HG02759 (cell line): Measurements from ENCODE around the gene PRKD1.
"Not testable (repeated sequence)": the region's sequence is repeated elsewhere in the genome, so short reads cannot be mapped to it uniquely, and the experiment has no call there.

Experiments
- ATAC-seq: cut with Tn5 transposase; IDR thresholded peaks from one replicate; pipeline ENCODE4 v1.9.1; 2021; ENCODE audit warnings: mild to moderate bottlenecking, moderate library complexity; ENCODE audit not compliant: unreplicated experiment

PRKD1 gene

GRCh38 chr14:29905543-29905942, 22.1 kb downstream of the PRKD1 start:
- ATAC-seq: no peak

GRCh38 chr14:29900609-29901350, 26.9 kb downstream of the PRKD1 start:
- ATAC-seq: no peak

GRCh38 chr14:29898470-29898869, 29.2 kb downstream of the PRKD1 start:
- no peak for ATAC-seq

DNA sequence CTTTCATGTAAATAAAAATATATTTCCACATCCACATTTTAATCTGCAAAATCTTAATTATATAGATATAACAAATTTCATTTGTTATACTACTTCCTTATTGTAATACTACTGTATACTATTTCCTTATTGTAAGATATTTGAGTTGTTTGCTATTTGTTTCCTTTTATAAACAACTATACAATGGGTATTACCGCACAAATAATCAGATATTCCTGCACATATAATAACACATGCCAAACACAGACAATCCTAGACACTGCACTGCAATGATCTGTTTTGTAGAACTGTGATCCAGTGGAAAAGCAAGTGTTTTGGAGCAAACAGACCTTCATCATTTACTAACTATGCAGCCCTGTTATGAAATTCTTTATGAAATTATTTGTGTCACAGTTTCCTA, 30.5 kb downstream of the PRKD1 start:
- ATAC-seq: no peak

DNA sequence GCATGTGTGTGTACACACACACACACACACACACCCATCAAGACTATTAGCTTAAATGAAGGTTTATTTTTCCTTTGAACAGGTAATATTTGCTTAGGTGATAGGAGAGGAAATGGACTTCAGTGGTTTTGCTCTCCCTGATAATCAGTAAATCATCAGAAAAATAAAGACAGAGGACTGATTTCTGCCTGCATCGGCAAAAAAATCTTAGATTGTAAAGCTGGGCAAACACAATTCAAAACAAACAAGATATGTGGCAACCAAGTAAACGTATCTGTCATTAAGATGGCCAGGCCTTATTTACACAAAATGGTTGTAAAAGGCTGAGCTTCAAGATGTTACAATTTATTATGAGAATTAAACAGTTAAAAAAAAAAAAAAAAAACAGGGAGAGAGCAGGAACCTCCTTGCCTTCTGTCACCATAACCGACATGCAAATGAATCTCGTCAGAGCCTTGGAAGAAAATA, 31.3 kb downstream of the PRKD1 start:
- ATAC-seq: no peak

- ATAC-seq: no peak
Observed at GRCh38 chr14:29895591-29896083, 32.0 kb downstream of the PRKD1 start.

DNA sequence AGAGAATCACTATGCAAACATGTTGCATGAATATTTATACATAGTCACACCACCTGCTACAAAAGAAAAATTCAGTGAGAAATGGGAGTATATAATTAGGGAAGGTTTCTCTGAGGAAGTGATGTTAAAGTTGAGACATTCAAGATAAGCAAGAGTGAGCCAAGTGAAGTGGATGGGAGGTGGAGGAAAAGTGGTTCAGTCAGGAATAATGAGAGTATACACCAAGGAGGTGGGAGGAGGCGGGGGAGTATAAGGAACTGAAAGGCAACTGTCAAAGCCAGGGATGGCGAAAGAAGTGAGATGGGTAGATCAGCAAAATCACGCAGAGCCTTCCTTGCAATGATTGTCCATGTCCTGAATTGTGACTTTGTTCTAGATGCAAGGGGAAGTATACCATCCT, 33.7 kb downstream of the PRKD1 start:
- ATAC-seq: no peak

DNA sequence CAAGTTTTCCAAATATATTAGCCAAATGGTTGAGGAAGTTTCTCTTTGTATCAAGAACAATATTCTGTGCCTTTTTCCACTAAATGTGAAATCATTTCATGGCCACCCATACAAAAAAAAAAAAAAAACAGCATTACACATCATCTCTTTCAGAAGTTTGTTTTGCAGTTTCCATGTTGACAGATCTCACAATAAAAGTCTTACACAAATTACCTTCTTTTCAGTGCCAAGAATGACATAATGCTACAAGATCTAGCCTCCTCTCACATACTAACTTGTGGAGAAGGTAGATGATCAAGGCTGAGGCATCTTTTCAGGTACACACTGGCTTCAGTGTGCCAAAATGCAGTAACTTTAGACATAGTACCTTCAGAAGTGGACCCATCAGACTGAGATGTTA, 35.3 kb downstream of the PRKD1 start:
- ATAC-seq: no peak

GRCh38 chr14:29885988-29886387, 41.7 kb downstream of the PRKD1 start:
- ATAC-seq: no peak

DNA sequence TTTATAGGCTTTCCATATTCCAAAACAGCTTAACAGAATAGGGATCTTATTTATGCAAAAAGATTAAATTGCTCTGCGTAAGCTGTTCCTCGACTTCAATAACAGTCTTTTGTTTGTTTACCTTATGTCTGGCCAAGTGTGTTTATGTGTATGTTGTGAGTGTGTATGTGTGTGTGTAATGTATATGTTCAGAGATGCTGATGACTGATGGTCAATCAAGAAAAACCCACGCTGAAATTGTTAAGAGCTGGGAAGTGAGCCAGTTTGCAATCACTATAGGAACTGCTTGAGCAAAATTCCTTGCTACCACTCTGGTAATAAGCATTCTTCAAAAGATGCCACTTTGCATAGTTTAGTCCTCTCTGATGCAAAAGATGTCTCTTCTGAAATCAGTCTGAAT, 59.6 kb downstream of the PRKD1 start:
- ATAC-seq: no peak

- ATAC-seq: no peak
Observed at GRCh38 chr14:29865299-29865698, 62.3 kb downstream of the PRKD1 start.

- no peak for ATAC-seq
Observed at GRCh38 chr14:29861996-29862395, 65.7 kb downstream of the PRKD1 start.

GRCh38 chr14:29858299-29858698, 69.3 kb downstream of the PRKD1 start:
- ATAC-seq: peak; percentile 90

DNA sequence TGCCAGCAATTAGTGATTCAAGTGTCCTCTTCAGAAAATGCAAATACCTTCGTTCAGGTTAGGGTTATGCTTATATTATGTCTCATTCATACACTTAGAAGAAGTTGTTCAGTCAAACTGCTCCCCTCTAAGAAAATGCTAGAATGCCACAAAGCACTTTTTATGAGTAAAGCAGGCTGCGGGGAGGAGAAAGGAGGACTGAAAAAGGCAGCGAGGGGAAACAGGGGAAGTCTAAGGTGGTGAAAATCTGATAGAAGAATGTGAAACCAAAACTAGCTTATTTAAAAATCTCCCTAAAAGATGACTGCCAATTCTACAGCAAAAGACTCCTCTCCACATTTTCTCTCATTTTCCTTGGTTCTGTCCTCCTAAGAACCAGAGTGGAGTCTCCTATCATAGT, 70.1 kb downstream of the PRKD1 start:
- ATAC-seq: peak; percentile 72

DNA sequence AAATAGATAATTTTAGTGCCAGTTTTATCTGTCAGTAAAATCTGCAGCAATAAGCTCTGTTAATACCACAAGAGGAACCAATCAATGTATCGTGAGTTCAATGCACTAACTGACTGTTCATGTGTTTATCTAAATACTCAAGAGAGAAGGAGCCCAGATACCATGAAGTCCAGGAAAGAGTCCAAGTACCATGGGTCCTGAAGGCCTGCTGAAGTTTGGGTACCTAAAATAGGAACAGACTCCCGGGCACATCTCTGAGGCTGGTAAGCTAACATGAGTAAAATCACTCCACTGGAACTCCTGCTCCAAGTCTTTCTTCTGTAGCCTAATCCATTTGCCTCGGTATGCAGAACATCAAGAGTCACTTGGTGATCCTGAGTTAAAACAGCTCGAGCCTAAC, 71.1 kb downstream of the PRKD1 start:
- ATAC-seq: no peak

- ATAC-seq: not testable (repeated sequence)
Observed at GRCh38 chr14:29853691-29854090, 74.0 kb downstream of the PRKD1 start.

- no peak for ATAC-seq
Observed at GRCh38 chr14:29853272-29853671, 74.4 kb downstream of the PRKD1 start.

DNA sequence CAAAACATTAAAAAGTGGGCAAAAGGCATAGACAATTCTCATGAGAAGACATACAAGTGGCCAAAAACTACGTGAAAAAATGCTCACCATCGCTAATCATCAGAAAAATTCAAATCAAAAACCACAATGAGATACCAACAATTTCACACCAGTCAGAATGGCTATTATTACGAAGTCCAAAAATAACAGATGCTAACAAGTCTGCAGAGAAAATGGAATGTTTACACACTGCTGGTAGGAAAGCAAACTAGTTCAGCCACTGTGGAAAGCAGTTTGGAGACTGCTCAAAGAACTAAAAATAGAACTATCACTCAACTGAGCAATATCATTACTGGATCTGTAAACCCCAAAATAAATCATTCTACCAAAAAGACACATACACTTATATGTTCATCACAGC, 76.2 kb downstream of the PRKD1 start:
- no peak for ATAC-seq

DNA sequence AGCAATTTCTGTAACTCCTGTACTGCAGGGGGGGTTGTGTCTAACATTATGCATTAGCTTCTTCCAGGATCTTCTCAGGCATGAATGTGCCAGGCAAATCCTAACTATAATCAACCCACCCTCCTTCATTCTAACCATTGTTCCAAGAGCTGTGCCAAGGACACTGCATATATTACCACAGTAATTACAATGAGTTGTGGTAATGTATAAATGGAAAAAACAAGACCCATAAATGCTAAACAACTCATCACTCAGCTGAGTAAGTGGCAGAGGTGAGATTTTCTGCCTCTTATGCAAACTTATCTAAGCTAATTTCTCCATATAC, 80.6 kb downstream of the PRKD1 start:
- ATAC-seq: peak; percentile 16

- ATAC-seq: peak; percentile 82
Observed at GRCh38 chr14:29846339-29847055, 81.2 kb downstream of the PRKD1 start.

GRCh38 chr14:29843981-29844380, 83.7 kb downstream of the PRKD1 start:
- ATAC-seq: no peak

GRCh38 chr14:29842228-29842627, 85.4 kb downstream of the PRKD1 start:
- ATAC-seq: no peak
